Measurements from ENCODE around the gene CRELD1. TPM values are rescaled to one million over a fixed set of nuclear protein-coding genes. Genes with fewer than 3 reads are reported as not detected.
A peak's percentile ranks its signal among the peaks of the same experiment; 100 is the strongest.

CRELD1 gene
- total and polyA plus RNA-seq, 4 donors: 12.6 to 31.1 (median 25.0) TPM

GRCh38 chr3:9932535-9932842, 1.1 kb upstream of the CRELD1 start:
- Histone ChIP-seq H3K27me3 (ENCODE audit: control insufficient read depth in 4 of 4, insufficient read depth in 4 of 4, low read length in 3 of 4) (no peaks in the 10 kb centered on the region), H3K9ac (ENCODE audit: low read depth in 1 of 2, low read length in 2 of 2) (no peak overlapping the region), H3K4me1 (ENCODE audit: control insufficient read depth in 4 of 4, insufficient read depth in 4 of 4, low read length in 3 of 4) (peaks cover 4 to 29% (median 22%) of the 10 kb centered on the region in 4 donors), H3K36me3 (ENCODE audit: control insufficient read depth in 4 of 4, insufficient read depth in 3 of 4, low read depth in 1 of 4, low read length in 3 of 4) (peaks cover 2 to 38% (median 11%) of the 10 kb centered on the region in 4 donors), H3K9me3 (ENCODE audit: control insufficient read depth in 4 of 4, low read length in 3 of 4) (no peaks in the 10 kb centered on the region), H3K27ac (ENCODE audit: low read depth in 1 of 2, low read length in 2 of 2) (peak overlapping the region; percentile 87 to 93), H3K4me3 (ENCODE audit: low read depth in 1 of 3, low read length in 3 of 3) (peak overlapping the region; percentile 68 to 70 (median 69))
- no peak for DNase-seq (ENCODE audit: low spot score)
- TF ChIP-seq GABPA (IDR thresholded peaks at IDR 0.05 in 1 of 2, conservative IDR thresholded peaks at IDR 0.05 in 1 of 2) (no peak), ATF3 (IDR thresholded peaks at IDR 0.05) (no peak), SP1 (IDR thresholded peaks at IDR 0.05) (no peak), RXRA (IDR thresholded peaks at IDR 0.05) (no peak)
- 14% methylated on average over 13 of the region's 13 CpGs for WGBS

- Histone ChIP-seq H3K4me3 (ENCODE audit: low read depth in 1 of 3, low read length in 3 of 3) (peak overlapping the region; percentile 68 to 70 (median 69)), H3K27me3 (ENCODE audit: control insufficient read depth in 4 of 4, insufficient read depth in 4 of 4, low read length in 3 of 4) (no peaks in the 10 kb centered on the region), H3K4me1 (ENCODE audit: control insufficient read depth in 4 of 4, insufficient read depth in 4 of 4, low read length in 3 of 4) (peaks cover 4 to 29% (median 22%) of the 10 kb centered on the region in 4 donors), H3K9ac (ENCODE audit: low read depth in 1 of 2, low read length in 2 of 2) (peak overlapping the region in 1 of 2 donors; percentile 5), H3K36me3 (ENCODE audit: control insufficient read depth in 4 of 4, insufficient read depth in 3 of 4, low read depth in 1 of 4, low read length in 3 of 4) (peaks cover 7 to 40% (median 13%) of the 10 kb centered on the region in 4 donors), H3K9me3 (ENCODE audit: control insufficient read depth in 4 of 4, low read length in 3 of 4) (no peaks in the 10 kb centered on the region), H3K27ac (ENCODE audit: low read depth in 1 of 2, low read length in 2 of 2) (peak overlapping the region; percentile 87 to 93)
- DNase-seq (ENCODE audit: low spot score): peak; percentile 80
- TF ChIP-seq NR2F2 (IDR thresholded peaks at IDR 0.05) (no peak), TAF1 (conservative IDR thresholded peaks at IDR 0.05) (no peak), GABPA (IDR thresholded peaks at IDR 0.05 in 1 of 2, conservative IDR thresholded peaks at IDR 0.05 in 1 of 2) (no peak), RXRA (IDR thresholded peaks at IDR 0.05) (no peak), RAD21 (IDR thresholded peaks at IDR 0.05) (peak; percentile 72 to 74), HNF4G (IDR thresholded peaks at IDR 0.05) (no peak), EGR1 (IDR thresholded peaks at IDR 0.05; ENCODE audit: low read depth in 2 of 2) (no peak), ZBTB33 (IDR thresholded peaks at IDR 0.05) (no peak), CTCF (IDR thresholded peaks at IDR 0.05; ENCODE audit: low read depth, low read length, missing input control) (peak; percentile 61), JUND (IDR thresholded peaks at IDR 0.05) (no peak)
- WGBS: under 1% methylated on average over 77 of the region's 77 CpGs
Observed at GRCh38 chr3:9932843-9933560, 632 bp upstream of the CRELD1 start.

GRCh38 chr3:9934235-9934621, 594 bp downstream of the CRELD1 start:
- Histone ChIP-seq H3K36me3 (ENCODE audit: control insufficient read depth in 4 of 4, insufficient read depth in 3 of 4, low read depth in 1 of 4, low read length in 3 of 4) (peaks cover 8 to 33% (median 13%) of the 10 kb centered on the region in 4 donors), H3K27ac (ENCODE audit: low read depth in 1 of 2, low read length in 2 of 2) (peak overlapping the region; percentile 87 to 93), H3K9me3 (ENCODE audit: control insufficient read depth in 4 of 4, low read length in 3 of 4) (no peaks in the 10 kb centered on the region), H3K4me3 (ENCODE audit: low read depth in 1 of 3, low read length in 3 of 3) (peak overlapping the region; percentile 68 to 91 (median 81)), H3K4me1 (ENCODE audit: control insufficient read depth in 4 of 4, insufficient read depth in 4 of 4, low read length in 3 of 4) (peaks cover 4 to 29% (median 22%) of the 10 kb centered on the region in 4 donors), H3K9ac (ENCODE audit: low read depth in 1 of 2, low read length in 2 of 2) (peak overlapping the region; percentile 76 to 82), H3K27me3 (ENCODE audit: control insufficient read depth in 4 of 4, insufficient read depth in 4 of 4, low read length in 3 of 4) (no peaks in the 10 kb centered on the region)
- no peak for DNase-seq (ENCODE audit: low spot score)
- WGBS: 16% methylated on average over 11 of the region's 11 CpGs
- no peak for TF ChIP-seq EGR1 (IDR thresholded peaks at IDR 0.05; ENCODE audit: low read depth in 2 of 2)
- TF ChIP-seq HNF4G (IDR thresholded peaks at IDR 0.05): no peak
- no peak for TF ChIP-seq CTCF (IDR thresholded peaks at IDR 0.05; ENCODE audit: low read depth, low read length, missing input control)
- TF ChIP-seq SP1 (IDR thresholded peaks at IDR 0.05): no peak
- no peak for TF ChIP-seq HNF4A (conservative IDR thresholded peaks at IDR 0.05)
- no peak for TF ChIP-seq YY1 (IDR thresholded peaks at IDR 0.05)
- TF ChIP-seq RAD21 (IDR thresholded peaks at IDR 0.05): no peak
- no peak for TF ChIP-seq FOXA1 (IDR thresholded peaks at IDR 0.05)
- no peak for TF ChIP-seq ATF3 (IDR thresholded peaks at IDR 0.05)
- no peak for TF ChIP-seq GABPA (IDR thresholded peaks at IDR 0.05 in 1 of 2, conservative IDR thresholded peaks at IDR 0.05 in 1 of 2)
- no peak for TF ChIP-seq REST (IDR thresholded peaks at IDR 0.05)

All from liver (tissue), 9 donors.